B cell (primary cell): ENCODE measurements around the gene CLK4.

Experiments
- EZH2 ChIP-seq: IDR thresholded peaks from 2 replicates; pipeline ENCODE4 v1.6.1; 2012; ENCODE audit warnings: borderline replicate concordance, low read depth, mild to moderate bottlenecking, moderate library complexity, low read length; ENCODE audit not compliant: insufficient read depth, poor library complexity, severe bottlenecking
- TF ChIP-seq, protein P1 (sequence below): fragments of 200-600 bp; IDR thresholded peaks from one replicate; pipeline ENCODE4 v1.8.0; 2022; ENCODE audit warnings: antibody characterized with exemption, mild to moderate bottlenecking

- no peak for TF ChIP-seq EZH2
- TF ChIP-seq, protein P1, sequence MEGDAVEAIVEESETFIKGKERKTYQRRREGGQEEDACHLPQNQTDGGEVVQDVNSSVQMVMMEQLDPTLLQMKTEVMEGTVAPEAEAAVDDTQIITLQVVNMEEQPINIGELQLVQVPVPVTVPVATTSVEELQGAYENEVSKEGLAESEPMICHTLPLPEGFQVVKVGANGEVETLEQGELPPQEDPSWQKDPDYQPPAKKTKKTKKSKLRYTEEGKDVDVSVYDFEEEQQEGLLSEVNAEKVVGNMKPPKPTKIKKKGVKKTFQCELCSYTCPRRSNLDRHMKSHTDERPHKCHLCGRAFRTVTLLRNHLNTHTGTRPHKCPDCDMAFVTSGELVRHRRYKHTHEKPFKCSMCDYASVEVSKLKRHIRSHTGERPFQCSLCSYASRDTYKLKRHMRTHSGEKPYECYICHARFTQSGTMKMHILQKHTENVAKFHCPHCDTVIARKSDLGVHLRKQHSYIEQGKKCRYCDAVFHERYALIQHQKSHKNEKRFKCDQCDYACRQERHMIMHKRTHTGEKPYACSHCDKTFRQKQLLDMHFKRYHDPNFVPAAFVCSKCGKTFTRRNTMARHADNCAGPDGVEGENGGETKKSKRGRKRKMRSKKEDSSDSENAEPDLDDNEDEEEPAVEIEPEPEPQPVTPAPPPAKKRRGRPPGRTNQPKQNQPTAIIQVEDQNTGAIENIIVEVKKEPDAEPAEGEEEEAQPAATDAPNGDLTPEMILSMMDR = no peak
Measured at GRCh38 chr5:178651046-178651810, 24.4 kb upstream of the CLK4 start.
